Activated naive CD8-positive, alpha-beta T cell (primary cell): ENCODE data around the gene HOXA11.

ENCODE experiments used
- H3K27ac Mint-ChIP-seq: one replicate; pipeline ENCODE4 v1.8.0; 2021; ENCODE audit warnings: mixed read lengths
- H3K27me3 Mint-ChIP-seq: one replicate; pipeline ENCODE4 v1.8.0; 2021; ENCODE audit warnings: mixed read lengths
- H3K36me3 Mint-ChIP-seq: one replicate; pipeline ENCODE4 v1.8.0; 2021; ENCODE audit warnings: mixed read lengths
- H3K4me1 Mint-ChIP-seq: one replicate; pipeline ENCODE4 v1.8.0; 2021; ENCODE audit warnings: low read depth, mixed read lengths
- H3K4me3 Mint-ChIP-seq: one replicate; pipeline ENCODE4 v1.8.0; 2021; ENCODE audit warnings: mild to moderate bottlenecking, mixed read lengths
- H3K9me3 Mint-ChIP-seq: one replicate; pipeline ENCODE4 v1.8.0; 2021; ENCODE audit warnings: low read depth, mixed read lengths

Gene HOXA11

GRCh38 chr7:27164045-27164366 lies 21.0 kb downstream of the HOXA11 start:
- no peak overlapping the region for H3K27ac Mint-ChIP-seq
- H3K9me3 Mint-ChIP-seq: no peaks in the 10 kb centered on the region

GRCh38 chr7:27163288-27164044 lies 21.6 kb downstream of the HOXA11 start:
- H3K4me1 Mint-ChIP-seq: peaks cover 29% of the 10 kb centered on the region
- no peaks in the 10 kb centered on the region for H3K9me3 Mint-ChIP-seq
- no peak overlapping the region for H3K4me3 Mint-ChIP-seq
- peaks cover 51% of the 10 kb centered on the region for H3K27me3 Mint-ChIP-seq
- no peaks in the 10 kb centered on the region for H3K36me3 Mint-ChIP-seq
- H3K27ac Mint-ChIP-seq: no peak overlapping the region

More at GRCh38 chr7:27164045-27164366, 21.0 kb downstream of the HOXA11 start:
- H3K4me3 Mint-ChIP-seq: no peak overlapping the region
- peaks cover 28% of the 10 kb centered on the region for H3K4me1 Mint-ChIP-seq
- H3K27me3 Mint-ChIP-seq: peaks cover 52% of the 10 kb centered on the region
- H3K36me3 Mint-ChIP-seq: no peaks in the 10 kb centered on the region

- Mint-ChIP-seq H3K9me3 (no peaks in the 10 kb centered on the region), H3K4me1 (peaks cover 33% of the 10 kb centered on the region), H3K4me3 (no peak overlapping the region), H3K36me3 (no peaks in the 10 kb centered on the region), H3K27me3 (peaks cover 50% of the 10 kb centered on the region), H3K27ac (no peak overlapping the region)
These were observed 22.3 kb downstream of the HOXA11 start for GRCh38 chr7:27162561-27163287.

- no peak overlapping the region for H3K4me3 Mint-ChIP-seq
- H3K9me3 Mint-ChIP-seq: no peaks in the 10 kb centered on the region
- no peak overlapping the region for H3K27ac Mint-ChIP-seq
- H3K36me3 Mint-ChIP-seq: no peaks in the 10 kb centered on the region
- peaks cover 35% of the 10 kb centered on the region for H3K4me1 Mint-ChIP-seq
- H3K27me3 Mint-ChIP-seq: peaks cover 49% of the 10 kb centered on the region
These were observed 23.1 kb downstream of the HOXA11 start for GRCh38 chr7:27161721-27162560.

GRCh38 chr7:27161214-27161720 lies 23.8 kb downstream of the HOXA11 start:
- Mint-ChIP-seq H3K27ac (no peak overlapping the region), H3K4me3 (peak overlapping the region; percentile 73), H3K4me1 (peaks cover 37% of the 10 kb centered on the region), H3K27me3 (peaks cover 49% of the 10 kb centered on the region), H3K9me3 (no peaks in the 10 kb centered on the region), H3K36me3 (no peaks in the 10 kb centered on the region)

- Mint-ChIP-seq H3K27me3 (peaks cover 47% of the 10 kb centered on the region), H3K4me1 (peaks cover 36% of the 10 kb centered on the region), H3K36me3 (no peaks in the 10 kb centered on the region), H3K9me3 (no peaks in the 10 kb centered on the region), H3K4me3 (peak overlapping the region; percentile 73), H3K27ac (no peak overlapping the region)
These were observed 24.4 kb downstream of the HOXA11 start for GRCh38 chr7:27160546-27161213.

- Mint-ChIP-seq H3K9me3 (no peaks in the 10 kb centered on the region), H3K36me3 (no peaks in the 10 kb centered on the region), H3K27ac (no peak overlapping the region), H3K27me3 (peaks cover 50% of the 10 kb centered on the region), H3K4me1 (peaks cover 38% of the 10 kb centered on the region), H3K4me3 (peak overlapping the region; percentile 72)
These were observed 24.9 kb downstream of the HOXA11 start for GRCh38 chr7:27160145-27160545.

- peaks cover 3% of the 10 kb centered on the region for H3K36me3 Mint-ChIP-seq
- H3K4me1 Mint-ChIP-seq: peaks cover 43% of the 10 kb centered on the region
- peak overlapping the region; percentile 35 for H3K27ac Mint-ChIP-seq
- H3K4me3 Mint-ChIP-seq: peak overlapping the region; percentile 72
- peaks cover 53% of the 10 kb centered on the region for H3K27me3 Mint-ChIP-seq
- no peaks in the 10 kb centered on the region for H3K9me3 Mint-ChIP-seq
These were observed 25.5 kb downstream of the HOXA11 start for GRCh38 chr7:27159266-27160144.

GRCh38 chr7:27158436-27159265 lies 26.4 kb downstream of the HOXA11 start:
- Mint-ChIP-seq H3K4me3 (no peak overlapping the region), H3K36me3 (peaks cover 3% of the 10 kb centered on the region), H3K27ac (no peak overlapping the region), H3K27me3 (peaks cover 55% of the 10 kb centered on the region), H3K4me1 (peaks cover 51% of the 10 kb centered on the region), H3K9me3 (no peaks in the 10 kb centered on the region)

GRCh38 chr7:27157702-27158431 lies 27.2 kb downstream of the HOXA11 start:
- Mint-ChIP-seq H3K9me3 (no peaks in the 10 kb centered on the region), H3K4me1 (peaks cover 51% of the 10 kb centered on the region), H3K36me3 (peaks cover 3% of the 10 kb centered on the region), H3K27ac (peak overlapping the region; percentile 16), H3K27me3 (peaks cover 56% of the 10 kb centered on the region), H3K4me3 (peak overlapping the region; percentile 35)

- H3K4me3 Mint-ChIP-seq: peak overlapping the region; percentile 32
- H3K4me1 Mint-ChIP-seq: peaks cover 52% of the 10 kb centered on the region
- peak overlapping the region; percentile 61 for H3K27ac Mint-ChIP-seq
- H3K9me3 Mint-ChIP-seq: no peaks in the 10 kb centered on the region
- H3K36me3 Mint-ChIP-seq: peaks cover 3% of the 10 kb centered on the region
- H3K27me3 Mint-ChIP-seq: peaks cover 54% of the 10 kb centered on the region
These were observed 27.9 kb downstream of the HOXA11 start for GRCh38 chr7:27156916-27157701.

GRCh38 chr7:27156508-27156898 lies 28.5 kb downstream of the HOXA11 start, which contains the start of gene HOXA7:
TSS of gene HOXA7 (minus strand) at chr7:27156675. CDS start at chr7:27156545, 130 bp downstream.
- peaks cover 3% of the 10 kb centered on the region for H3K36me3 Mint-ChIP-seq
- peak within 1 kb of the TSS; percentile 76 for H3K27ac Mint-ChIP-seq
- peaks cover 58% of the 10 kb centered on the region for H3K27me3 Mint-ChIP-seq
- H3K9me3 Mint-ChIP-seq: no peaks in the 10 kb centered on the region
- H3K4me1 Mint-ChIP-seq: peaks cover 58% of the 10 kb centered on the region
- H3K4me3 Mint-ChIP-seq: peak within 1 kb of the TSS; percentile 83
